Tibial nerve (tissue), 4 donors: ENCODE results near the gene TTYH1. TPM values are rescaled to one million over a fixed set of nuclear protein-coding genes. Genes with fewer than 3 reads are reported as not detected.

ENCODE experiments used
- DNase-seq, 2 donors: peaks; one replicate each; pipeline ENCODE4 v3.0.0-alpha.2; 2019; ENCODE audit warnings: low spot score in 2 of 2
- H3K27ac ChIP-seq, 4 donors: fragments of 200-600 bp; sonication (generic) in 3 of 4; one replicate each; pipeline ENCODE4 v1.5.1; 2017 to 2019; ENCODE audit warnings: mild to moderate bottlenecking in 1 of 4
- H3K27me3 ChIP-seq, 2 donors: fragments of 200-600 bp; sonication (generic) in 1 of 2; one replicate each; pipeline versions ENCODE4 v1.5.1 to v1.6.0; 2017 to 2019
- H3K36me3 ChIP-seq, 3 donors: fragments of 200-600 bp; sonication (generic); one replicate each; pipeline ENCODE4 v1.5.1; 2018 to 2019
- H3K4me1 ChIP-seq, 4 donors: fragments of 200-600 bp; sonication (generic) in 3 of 4; one replicate each; pipeline ENCODE4 v1.5.1; 2017 to 2019
- H3K4me3 ChIP-seq, 4 donors: fragments of 200-600 bp; sonication (generic) in 3 of 4; one replicate each; pipeline ENCODE4 v1.5.1; 2017 to 2019; ENCODE audit warnings: mild to moderate bottlenecking in 1 of 4, moderate library complexity in 1 of 4
- H3K9me3 ChIP-seq, 4 donors: fragments of 200-600 bp; sonication (generic) in 3 of 4; one replicate each; pipeline ENCODE4 v1.5.1; 2017 to 2019
- CTCF ChIP-seq, 5 experiments: fragments of 200-600 bp in 3 of 5; fragments of 450-650 bp in 2 of 5; sonication (generic) in 3 of 5; IDR thresholded peaks; one replicate each; pipeline ENCODE4 v1.5.1; 2016 to 2019; ENCODE audit warnings: antibody characterized with exemption in 5 of 5, mild to moderate bottlenecking in 3 of 5, moderate library complexity in 2 of 5
- EP300 ChIP-seq, 2 donors: sonication (generic); formaldehyde crosslinking; IDR thresholded peaks; one replicate each; pipeline ENCODE4 v1.6.1; 2017; ENCODE audit warnings: antibody characterized with exemption in 2 of 2, mild to moderate bottlenecking in 1 of 2
- POLR2A ChIP-seq, 2 donors: fragments of 450-650 bp; IDR thresholded peaks; one replicate each; pipeline ENCODE4 v1.6.1; 2017; ENCODE audit warnings: antibody characterized with exemption in 2 of 2, mild to moderate bottlenecking in 2 of 2, moderate library complexity in 2 of 2
- WGBS, 2 donors: methylation state at CpG; one replicate each; pipeline ENCODE4 v1.1.5; 2018; 5-methylcytosine and 5-hydroxymethylcytosine counted together
- total RNA-seq, 4 donors: library from RNA; depleted of rRNA; stranded (reverse); fragments of >200 nt; gene quantifications; one replicate each; pipeline ENCODE4 v1.1.0, GENCODE V29; 2016

The TTYH1 gene
- total RNA-seq, 4 donors from 2014 or later: 21.0 to 50.0 (median 34.9) TPM

GRCh38 chr19:54391589-54392061 lies 23.6 kb upstream of the TTYH1 start:
- DNase-seq: no peak
- Histone ChIP-seq H3K27ac (no peak overlapping the region), H3K4me3 (no peak overlapping the region), H3K4me1 (peaks cover 0 to 10% (median 4%) of the 10 kb centered on the region in 4 donors), H3K9me3 (no peaks in the 10 kb centered on the region), H3K36me3 (no peaks in the 10 kb centered on the region), H3K27me3 (peaks cover 0 to 37% of the 10 kb centered on the region in 2 donors)
- 30 to 37% methylated on average over 4 of the region's 4 CpGs for WGBS, 2 donors
- TF ChIP-seq CTCF (IDR thresholded peaks at IDR 0.05): no peak

DNA sequence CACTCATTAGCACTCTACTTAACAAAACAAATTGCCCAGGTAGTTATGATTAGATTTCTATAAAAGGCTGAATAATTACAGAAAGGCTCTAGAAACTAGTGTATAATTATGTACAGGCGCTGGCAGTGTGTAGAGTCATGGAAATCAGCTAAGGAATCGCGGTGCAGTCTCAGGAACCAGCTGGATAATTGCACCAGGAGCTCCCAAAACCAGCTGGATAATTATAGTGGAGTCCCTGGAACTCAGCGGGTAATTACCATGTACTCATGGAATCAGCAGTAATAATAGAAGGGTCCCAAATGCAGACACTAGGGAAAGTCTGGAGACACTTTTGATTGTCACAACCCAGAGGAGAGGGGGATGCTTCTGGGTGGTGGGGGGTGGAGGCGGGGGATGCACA lies 23.2 kb upstream of the TTYH1 start:
- peaks cover 0 to 32% of the 10 kb centered on the region in 2 donors for H3K27me3 ChIP-seq
- no peaks in the 10 kb centered on the region for H3K36me3 ChIP-seq
- no peak overlapping the region for H3K4me3 ChIP-seq
- H3K27ac ChIP-seq: no peak overlapping the region
- TF ChIP-seq CTCF (IDR thresholded peaks at IDR 0.05) (no peak), EP300 (IDR thresholded peaks at IDR 0.05) (no peak), POLR2A (IDR thresholded peaks at IDR 0.05) (no peak)
- no peak for DNase-seq
- H3K9me3 ChIP-seq: no peaks in the 10 kb centered on the region
- WGBS, 2 donors: 73 to 77% methylated on average over 5 of the region's 5 CpGs
- peaks cover 0 to 10% (median 4%) of the 10 kb centered on the region in 4 donors for H3K4me1 ChIP-seq

DNA sequence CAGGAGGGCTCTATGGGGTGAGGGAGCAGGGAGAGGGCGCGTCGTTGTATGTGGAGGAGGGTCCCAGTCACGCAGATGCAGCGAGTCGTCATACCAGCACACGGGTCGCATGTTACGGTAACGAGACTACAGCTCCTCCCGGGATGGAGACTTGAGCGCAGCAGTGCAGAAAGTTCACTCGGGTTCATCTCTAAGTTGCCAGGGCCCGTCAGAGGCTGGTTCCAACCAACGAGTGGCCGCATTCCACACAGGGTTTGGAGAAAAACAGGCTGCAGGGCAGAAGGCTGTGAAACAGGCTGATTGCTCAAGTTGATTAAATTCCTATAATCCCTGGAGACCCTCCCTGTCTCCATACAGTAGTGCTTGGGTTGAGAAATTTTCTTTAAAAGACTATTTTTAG lies 21.9 kb upstream of the TTYH1 start:
- Histone ChIP-seq H3K27ac (no peak overlapping the region), H3K36me3 (no peaks in the 10 kb centered on the region), H3K27me3 (peaks cover 0 to 21% of the 10 kb centered on the region in 2 donors), H3K4me3 (no peak overlapping the region), H3K9me3 (no peaks in the 10 kb centered on the region), H3K4me1 (peaks cover 0 to 9% (median 2%) of the 10 kb centered on the region in 4 donors)
- DNase-seq: no peak
- TF ChIP-seq EP300 (IDR thresholded peaks at IDR 0.05) (no peak), POLR2A (IDR thresholded peaks at IDR 0.05) (no peak), CTCF (IDR thresholded peaks at IDR 0.05) (no peak)
- 68 to 83% methylated on average over 13 to 16 of the region's 16 CpGs for WGBS, 2 donors

DNA sequence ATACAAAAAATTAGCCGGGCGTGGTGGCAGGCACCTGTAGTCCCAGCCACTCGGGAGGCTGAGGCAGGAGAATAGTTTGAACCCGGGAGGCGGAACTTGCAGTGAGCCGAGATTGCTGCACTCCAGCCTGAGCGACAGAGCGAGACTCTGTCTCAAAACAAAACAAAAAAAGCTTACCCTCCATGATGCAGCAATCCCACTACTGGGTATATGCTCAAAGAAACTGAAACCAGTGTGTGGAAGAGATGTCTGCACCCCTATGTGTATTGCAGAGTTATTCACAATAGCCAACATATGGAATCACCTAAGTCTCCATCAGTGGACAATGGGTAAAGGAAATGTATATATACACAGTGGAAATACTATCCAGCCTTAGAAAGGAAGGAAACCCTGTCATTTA lies 19.6 kb upstream of the TTYH1 start:
- Histone ChIP-seq H3K9me3 (no peaks in the 10 kb centered on the region), H3K27ac (no peak overlapping the region), H3K36me3 (no peaks in the 10 kb centered on the region), H3K4me1 (no peaks in the 10 kb centered on the region), H3K27me3 (peaks cover 0 to 12% of the 10 kb centered on the region in 2 donors), H3K4me3 (no peak overlapping the region)
- no peak for DNase-seq
- TF ChIP-seq CTCF (IDR thresholded peaks at IDR 0.05) (no peak), EP300 (IDR thresholded peaks at IDR 0.05) (no peak), POLR2A (IDR thresholded peaks at IDR 0.05) (no peak)
- WGBS, 2 donors: 85 to 91% methylated on average over 8 of the region's 8 CpGs

- H3K36me3 ChIP-seq: no peaks in the 10 kb centered on the region
- TF ChIP-seq EP300 (IDR thresholded peaks at IDR 0.05) (no peak), CTCF (IDR thresholded peaks at IDR 0.05) (no peak), POLR2A (IDR thresholded peaks at IDR 0.05) (no peak)
- 61 to 62% methylated on average over 2 of the region's 2 CpGs for WGBS, 2 donors
- no peaks in the 10 kb centered on the region for H3K9me3 ChIP-seq
- H3K4me1 ChIP-seq: no peaks in the 10 kb centered on the region
- peaks cover 0 to 4% of the 10 kb centered on the region in 2 donors for H3K27me3 ChIP-seq
- no peak overlapping the region for H3K27ac ChIP-seq
- H3K4me3 ChIP-seq: no peak overlapping the region
- no peak for DNase-seq
These were observed 16.1 kb upstream of the TTYH1 start for GRCh38 chr19:54399189-54399588.
